HCT116 (cell line): ENCODE data around the gene CYP1A1. TPM values are rescaled to one million over a fixed set of nuclear protein-coding genes. Genes with fewer than 3 reads are reported as not detected.

Experiments
- ATAC-seq: fragments of 200-7000 bp; cut with Tn5 transposase; 2 replicates; pipeline ENCODE4 v1.9.1; 2020; ENCODE audit warnings: mild to moderate bottlenecking, moderate library complexity
- BruUV-seq: library from RNA; stranded (reverse); fragments of 400-500 nt; replicated peaks from 2 replicates; lab custom pipeline; 2021; lab: Mats Ljungman, UMichigan
- CTCF ChIA-PET: fragments of 300-600 bp; sonication (Branson Sonifier 250); formaldehyde crosslinking; loops from one replicate; lab custom pipeline; 2021; ENCODE audit warnings: antibody characterized with exemption; lab: Charles Lee
- POLR2A ChIA-PET: fragments of 300-600, 350-600 bp; sonication (Branson Sonifier 250); formaldehyde crosslinking; loops from one replicate; lab custom pipeline; 2021; ENCODE audit warnings: antibody characterized with exemption; lab: Charles Lee
- RAD21 ChIA-PET, 2 experiments: fragments of 300-600 bp; sonication (Branson Sonifier 250); formaldehyde crosslinking; loops; one replicate each; lab custom pipeline; 2023; ENCODE audit warnings: low total read pairs in 2 of 2; ENCODE audit not compliant: uncharacterized antibody in 2 of 2, unreplicated experiment in 2 of 2, low non-redundant PET in 1 of 2; lab: Charles Lee
- DNase-seq: peaks from one replicate; pipeline ENCODE4 v3.0.0-alpha.2; 2010; ENCODE audit warnings: low read depth, low spot score
- H2AFZ ChIP-seq: fragments of 200-600 bp; shearing (Covaris generic), sonication (generic); 2 replicates; pipeline ENCODE4 v1.6.1; 2017; ENCODE audit warnings: low read depth, mixed run types, mixed read lengths, antibody characterized with exemption, low read length; ENCODE audit not compliant: poor library complexity, severe bottlenecking
- H3K27ac ChIP-seq: 2 replicates; pipeline ENCODE4 v1.5.1; 2012; ENCODE audit warnings: low read depth, low read length
- H3K27me3 ChIP-seq: fragments of 200-600 bp; sonication (generic); 2 replicates; pipeline ENCODE4 v1.6.1; 2016; ENCODE audit warnings: mixed run types, low read length, mixed read lengths; ENCODE audit not compliant: insufficient read depth
- H3K36me3 ChIP-seq, 2 experiments: fragments of 200-500 bp in 1 of 2; fragments of 200-600 bp in 1 of 2; sonication (Bioruptor generic) in 1 of 2; sonication (generic) in 1 of 2; 2 replicates each; pipeline versions ENCODE4 v1.5.1 to v1.6.1; 2014 to 2016; ENCODE audit warnings: low read length in 2 of 2, inconsistent platforms in 1 of 2, mixed read lengths in 1 of 2, mixed run types in 1 of 2; ENCODE audit not compliant: insufficient read depth in 2 of 2, control insufficient read depth in 1 of 2
- H3K4me1 ChIP-seq, 2 experiments: fragments of 200-600 bp in 1 of 2; sonication (generic) in 1 of 2; 2 replicates each; pipeline versions ENCODE4 v1.5.1 to v1.6.1; 2012 to 2017; ENCODE audit warnings: low read length in 2 of 2, inconsistent platforms in 1 of 2, mild to moderate bottlenecking in 1 of 2, mixed read lengths in 1 of 2, mixed run types in 1 of 2, moderate library complexity in 1 of 2; ENCODE audit not compliant: insufficient read depth in 2 of 2, control insufficient read depth in 1 of 2
- H3K4me2 ChIP-seq: fragments of 200-600 bp; sonication (generic); 2 replicates; pipeline ENCODE4 v1.6.1; 2017; ENCODE audit warnings: mixed run types, low read length, mixed read lengths
- H3K4me3 ChIP-seq, 2 experiments: fragments of 200-600 bp in 1 of 2; sonication (generic) in 1 of 2; replicated peaks in 1 of 2; 2 replicates each; pipeline ENCODE4 v1.5.1; 2011 to 2016; ENCODE audit warnings: low read length in 2 of 2, control low read depth in 1 of 2, low read depth in 1 of 2, mild to moderate bottlenecking in 1 of 2, mixed read lengths in 1 of 2, mixed run types in 1 of 2
- H3K79me2 ChIP-seq: fragments of 200-600 bp; sonication (generic); 2 replicates; pipeline ENCODE4 v1.6.1; 2017; ENCODE audit warnings: mild to moderate bottlenecking, mixed run types, low read length, moderate library complexity, mixed read lengths; ENCODE audit not compliant: insufficient read depth
- H3K9ac ChIP-seq: fragments of 200-600 bp; sonication (generic); 2 replicates; pipeline ENCODE4 v1.6.1; 2016; ENCODE audit warnings: low read length, mixed read lengths
- H3K9me2 ChIP-seq: fragments of 200-600 bp; sonication (generic), shearing (Covaris generic); 2 replicates; pipeline ENCODE4 v1.6.1; 2017; ENCODE audit warnings: mixed run types, mild to moderate bottlenecking, moderate library complexity; ENCODE audit not compliant: insufficient read depth
- H3K9me3 ChIP-seq, 2 experiments: fragments of 200-500 bp in 1 of 2; fragments of 200-600 bp in 1 of 2; sonication (Bioruptor generic) in 1 of 2; sonication (generic) in 1 of 2; 2 replicates each; pipeline ENCODE4 v1.6.1; 2014 to 2017; ENCODE audit warnings: low read length in 2 of 2, mixed read lengths in 2 of 2, inconsistent platforms in 1 of 2, low read depth in 1 of 2, mild to moderate bottlenecking in 1 of 2, mixed run types in 1 of 2, moderate library complexity in 1 of 2; ENCODE audit not compliant: control insufficient read depth in 1 of 2, insufficient read depth in 1 of 2
- H4K20me1 ChIP-seq: fragments of 200-600 bp; sonication (generic), shearing (Covaris generic); 2 replicates; pipeline ENCODE4 v1.6.1; 2017; ENCODE audit warnings: mixed run types, mild to moderate bottlenecking, moderate library complexity; ENCODE audit not compliant: insufficient read depth
- ATF3 ChIP-seq: IDR thresholded peaks from 2 replicates; pipeline ENCODE4 v1.6.1; 2012
- CTCF ChIP-seq, 3 experiments: fragments of 200-600 bp in 1 of 3; sonication (generic) in 1 of 3; IDR thresholded peaks in 2 of 3; conservative IDR thresholded peaks in 1 of 3; 2 replicates each; pipeline ENCODE4 v1.5.1; 2012 to 2017; ENCODE audit warnings: low read depth in 2 of 3, low read length in 2 of 3, antibody characterized with exemption in 1 of 3, borderline replicate concordance in 1 of 3, control low read depth in 1 of 3, mild to moderate bottlenecking in 1 of 3, mixed read lengths in 1 of 3, mixed run types in 1 of 3, moderate library complexity in 1 of 3; ENCODE audit not compliant: insufficient read depth in 1 of 3
- ELF1 ChIP-seq: IDR thresholded peaks from 2 replicates; pipeline ENCODE4 v1.6.1; 2012; ENCODE audit warnings: low read depth, borderline replicate concordance
- TCF7L2 ChIP-seq: IDR thresholded peaks from 2 replicates; pipeline ENCODE4 v1.7.0; 2011; ENCODE audit warnings: borderline replicate concordance, inconsistent platforms; ENCODE audit not compliant: insufficient read depth, insufficient read length; ENCODE audit errors: extremely low read depth
- ZBTB33 ChIP-seq: IDR thresholded peaks from 2 replicates; pipeline ENCODE4 v1.6.1; 2011; ENCODE audit warnings: mild to moderate bottlenecking, low read length, moderate library complexity; ENCODE audit not compliant: insufficient replicate concordance; ENCODE audit errors: extremely low read depth
- intact Hi-C: fragments of 100-400 bp; cut with micrococcal nuclease; formaldehyde crosslinking; loops from 2 replicates; pipeline ENCODE4 v1.10.0; 2022
- total RNA-seq: library from RNA; stranded (reverse); gene quantifications from one replicate; pipeline ENCODE4 v1.2.1, GENCODE V29; 2021; ENCODE audit not compliant: unreplicated experiment

Gene CYP1A1
- total RNA-seq, 1 experiment from 2014 or later: 1.5 TPM

- ChIA-PET CTCF (no interaction called here), RAD21 (no interaction called here), POLR2A (no interaction called here)
- Histone ChIP-seq H3K4me3 (no peak overlapping the region), H2AFZ (no peak overlapping the region), H3K9me2 (no peaks in the 10 kb centered on the region), H3K36me3 (no peaks in the 10 kb centered on the region), H3K4me2 (no peak overlapping the region), H3K9me3 (no peaks in the 10 kb centered on the region), H4K20me1 (no peaks in the 10 kb centered on the region), H3K27me3 (no peaks in the 10 kb centered on the region), H3K79me2 (no peaks in the 10 kb centered on the region), H3K27ac (no peak overlapping the region), H3K9ac (no peak overlapping the region), H3K4me1 (peaks cover 22 to 36% of the 10 kb centered on the region in 2 experiments)
- no TSS peak for BruUV-seq
- TF ChIP-seq CTCF (IDR thresholded peaks at IDR 0.05 in 2 of 3, conservative IDR thresholded peaks at IDR 0.05 in 1 of 3; ENCODE audit: borderline replicate concordance in 1 of 3, insufficient read depth in 1 of 3, low read depth in 2 of 3, low read length in 2 of 3): no peak
- no peak for TF ChIP-seq ZBTB33
- TF ChIP-seq TCF7L2: no peak
- no peak for TF ChIP-seq ELF1
- no peak for TF ChIP-seq ATF3
- intact Hi-C loops: no loop called here
- ATAC-seq (no peak), DNase-seq (no peak)
These were observed 2.7 kb downstream of the CYP1A1 start for GRCh38 chr15:74722591-74722990.
